ENCODE data around the gene PRKCA.

The PRKCA gene

DNA sequence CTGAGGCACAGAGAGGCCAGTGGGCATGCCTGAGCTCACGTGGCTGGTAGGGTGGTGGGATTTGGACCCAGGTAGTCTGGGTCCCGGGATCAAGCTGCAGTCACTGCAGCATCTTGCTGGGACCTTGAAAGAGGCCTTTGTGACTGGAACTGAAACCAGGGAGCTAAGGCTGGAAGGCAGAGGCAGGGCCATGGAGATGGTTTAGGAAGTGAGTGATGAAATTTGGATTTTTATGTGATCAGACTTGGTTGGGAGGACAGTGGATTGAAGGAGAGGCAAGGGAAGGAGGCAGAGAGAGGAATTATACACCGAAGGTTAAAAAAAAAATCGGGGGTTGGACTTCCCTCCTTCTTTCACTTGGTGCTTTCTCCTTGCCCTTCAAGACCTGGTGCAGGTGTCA, 277.1 kb downstream of the PRKCA start:
- H3K79me2 ChIP-seq (ENCODE audit: insufficient read depth, low read length): no peaks in the 10 kb centered on the region
- H3K4me1 ChIP-seq (ENCODE audit: insufficient read depth, low read length, poor library complexity, severe bottlenecking): no peaks in the 10 kb centered on the region
- H3K36me3 ChIP-seq (ENCODE audit: insufficient read depth, low read length): no peaks in the 10 kb centered on the region
- no peaks in the 10 kb centered on the region for H3F3A ChIP-seq (ENCODE audit: low read depth)
- H2AFZ ChIP-seq (ENCODE audit: low read length): no peak overlapping the region
- no peaks in the 10 kb centered on the region for H4K20me1 ChIP-seq (ENCODE audit: insufficient read depth, low read length, poor library complexity, severe bottlenecking)
- H3K4me2 ChIP-seq (ENCODE audit: low read depth, low read length, poor library complexity, severe bottlenecking): no peak overlapping the region
- H3K4me3 ChIP-seq (ENCODE audit: low read length, poor library complexity, severe bottlenecking): no peak overlapping the region
- no peaks in the 10 kb centered on the region for H3K27me3 ChIP-seq (ENCODE audit: insufficient read depth, low read length, poor library complexity, severe bottlenecking)
- H3K9me3 ChIP-seq (ENCODE audit: insufficient read depth, low read depth, low read length): no peaks in the 10 kb centered on the region; the same call in 1 of the 2 replicates
- no peak overlapping the region for H3K9ac ChIP-seq (ENCODE audit: low read depth, low read length, poor library complexity, severe bottlenecking)
- TF ChIP-seq EZH2phosphoT487 (IDR thresholded peaks at IDR 0.05; ENCODE audit: borderline replicate concordance): no peak
- TF ChIP-seq, protein P1, sequence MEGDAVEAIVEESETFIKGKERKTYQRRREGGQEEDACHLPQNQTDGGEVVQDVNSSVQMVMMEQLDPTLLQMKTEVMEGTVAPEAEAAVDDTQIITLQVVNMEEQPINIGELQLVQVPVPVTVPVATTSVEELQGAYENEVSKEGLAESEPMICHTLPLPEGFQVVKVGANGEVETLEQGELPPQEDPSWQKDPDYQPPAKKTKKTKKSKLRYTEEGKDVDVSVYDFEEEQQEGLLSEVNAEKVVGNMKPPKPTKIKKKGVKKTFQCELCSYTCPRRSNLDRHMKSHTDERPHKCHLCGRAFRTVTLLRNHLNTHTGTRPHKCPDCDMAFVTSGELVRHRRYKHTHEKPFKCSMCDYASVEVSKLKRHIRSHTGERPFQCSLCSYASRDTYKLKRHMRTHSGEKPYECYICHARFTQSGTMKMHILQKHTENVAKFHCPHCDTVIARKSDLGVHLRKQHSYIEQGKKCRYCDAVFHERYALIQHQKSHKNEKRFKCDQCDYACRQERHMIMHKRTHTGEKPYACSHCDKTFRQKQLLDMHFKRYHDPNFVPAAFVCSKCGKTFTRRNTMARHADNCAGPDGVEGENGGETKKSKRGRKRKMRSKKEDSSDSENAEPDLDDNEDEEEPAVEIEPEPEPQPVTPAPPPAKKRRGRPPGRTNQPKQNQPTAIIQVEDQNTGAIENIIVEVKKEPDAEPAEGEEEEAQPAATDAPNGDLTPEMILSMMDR (conservative IDR thresholded peaks at IDR 0.05; ENCODE audit: low read length): no peak
- no peaks in the 10 kb centered on the region for H3K9me2 ChIP-seq (replicated peaks; ENCODE audit: low read depth, low read length)

DNA sequence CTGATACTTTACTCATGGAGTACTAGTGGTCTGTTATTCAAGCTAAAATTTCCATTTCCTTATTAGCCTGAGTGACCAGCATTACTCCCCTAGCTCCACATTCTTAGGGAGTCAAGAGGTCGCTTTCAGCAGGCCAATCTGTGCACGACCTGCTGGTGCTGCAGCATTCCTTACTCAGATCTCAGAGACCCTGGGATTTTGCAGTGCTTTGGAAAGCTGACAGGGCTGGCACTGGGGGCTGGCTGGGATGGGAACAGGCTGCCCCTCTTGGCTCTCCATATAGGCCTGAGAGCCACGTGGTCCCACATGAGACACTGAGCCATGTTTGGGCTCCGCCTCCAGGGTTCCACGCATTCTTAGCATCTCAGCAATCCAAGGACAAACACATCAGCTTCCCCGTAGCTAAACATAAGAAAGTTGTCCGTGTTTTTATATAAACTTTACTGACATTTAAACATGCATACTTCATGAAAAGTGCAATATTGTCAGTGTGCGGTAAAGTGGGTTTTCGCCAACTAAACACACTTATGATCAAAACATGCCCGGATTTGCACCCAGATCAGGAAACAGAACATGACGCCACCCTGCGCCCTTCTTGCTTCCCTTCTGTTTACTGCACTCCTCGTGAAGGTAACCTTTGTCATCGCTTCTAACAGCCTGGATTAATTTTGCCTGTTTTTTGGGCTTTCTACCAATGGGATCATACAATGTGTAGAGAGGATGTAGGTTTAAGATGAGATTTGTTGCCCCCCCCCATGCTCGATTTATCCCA, 278.0 kb downstream of the PRKCA start:
- no peaks in the 10 kb centered on the region for H3K4me1 ChIP-seq (ENCODE audit: insufficient read depth, low read length, poor library complexity, severe bottlenecking)
- no peaks in the 10 kb centered on the region; the same call in 1 of the 2 replicates for H3K9me3 ChIP-seq (ENCODE audit: insufficient read depth, low read depth, low read length)
- H3K9ac ChIP-seq (ENCODE audit: low read depth, low read length, poor library complexity, severe bottlenecking): no peak overlapping the region
- no peaks in the 10 kb centered on the region for H3K27me3 ChIP-seq (ENCODE audit: insufficient read depth, low read length, poor library complexity, severe bottlenecking)
- no peak overlapping the region for H3K4me3 ChIP-seq (ENCODE audit: low read length, poor library complexity, severe bottlenecking)
- no peaks in the 10 kb centered on the region for H3K79me2 ChIP-seq (ENCODE audit: insufficient read depth, low read length)
- H3K9me2 ChIP-seq (replicated peaks; ENCODE audit: low read depth, low read length): no peaks in the 10 kb centered on the region
- TF ChIP-seq EZH2phosphoT487 (IDR thresholded peaks at IDR 0.05; ENCODE audit: borderline replicate concordance): no peak
- H2AFZ ChIP-seq (ENCODE audit: low read length): no peak overlapping the region
- no peaks in the 10 kb centered on the region for H4K20me1 ChIP-seq (ENCODE audit: insufficient read depth, low read length, poor library complexity, severe bottlenecking)
- H3K4me2 ChIP-seq (ENCODE audit: low read depth, low read length, poor library complexity, severe bottlenecking): no peak overlapping the region
- no peaks in the 10 kb centered on the region for H3F3A ChIP-seq (ENCODE audit: low read depth)
- no peaks in the 10 kb centered on the region for H3K36me3 ChIP-seq (ENCODE audit: insufficient read depth, low read length)

DNA sequence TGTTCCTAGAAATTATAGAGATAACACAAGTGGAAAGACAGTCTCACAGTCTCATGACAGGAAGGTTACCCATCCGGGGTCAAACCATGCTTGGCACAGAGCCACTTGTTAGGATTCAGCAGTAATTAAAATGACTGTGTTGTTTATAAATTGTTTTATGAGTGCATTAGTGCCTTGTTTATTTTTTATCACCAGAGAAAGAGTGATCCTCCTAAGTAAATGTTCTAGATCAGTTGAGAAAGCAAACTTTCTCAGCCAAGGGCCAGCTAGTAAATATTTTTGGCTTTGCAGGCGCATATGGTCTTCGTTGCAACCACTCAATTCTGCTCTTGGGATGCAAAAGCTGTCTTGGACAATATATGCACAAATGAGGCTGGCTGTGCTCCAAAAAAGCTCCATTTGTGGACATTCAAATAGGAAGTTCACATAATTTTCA, 278.6 kb downstream of the PRKCA start:
- Histone ChIP-seq H3K79me2 (ENCODE audit: insufficient read depth, low read length) (no peaks in the 10 kb centered on the region), H3F3A (ENCODE audit: low read depth) (no peaks in the 10 kb centered on the region), H3K27me3 (ENCODE audit: insufficient read depth, low read length, poor library complexity, severe bottlenecking) (no peaks in the 10 kb centered on the region), H3K4me2 (ENCODE audit: low read depth, low read length, poor library complexity, severe bottlenecking) (no peak overlapping the region), H3K9me3 (ENCODE audit: insufficient read depth, low read depth, low read length) (no peaks in the 10 kb centered on the region; the same call in 1 of the 2 replicates), H3K4me1 (ENCODE audit: insufficient read depth, low read length, poor library complexity, severe bottlenecking) (no peaks in the 10 kb centered on the region), H3K9me2 (replicated peaks; ENCODE audit: low read depth, low read length) (no peaks in the 10 kb centered on the region), H2AFZ (ENCODE audit: low read length) (no peak overlapping the region), H3K9ac (ENCODE audit: low read depth, low read length, poor library complexity, severe bottlenecking) (no peak overlapping the region), H3K4me3 (ENCODE audit: low read length, poor library complexity, severe bottlenecking) (no peak overlapping the region), H4K20me1 (ENCODE audit: insufficient read depth, low read length, poor library complexity, severe bottlenecking) (no peaks in the 10 kb centered on the region), H3K36me3 (ENCODE audit: insufficient read depth, low read length) (no peaks in the 10 kb centered on the region)
- TF ChIP-seq, protein P1 (conservative IDR thresholded peaks at IDR 0.05; ENCODE audit: low read length): no peak
- no peak for TF ChIP-seq EZH2phosphoT487 (IDR thresholded peaks at IDR 0.05; ENCODE audit: borderline replicate concordance)
